ENCODE measurements around the gene EFEMP1.

Gene EFEMP1

DNA sequence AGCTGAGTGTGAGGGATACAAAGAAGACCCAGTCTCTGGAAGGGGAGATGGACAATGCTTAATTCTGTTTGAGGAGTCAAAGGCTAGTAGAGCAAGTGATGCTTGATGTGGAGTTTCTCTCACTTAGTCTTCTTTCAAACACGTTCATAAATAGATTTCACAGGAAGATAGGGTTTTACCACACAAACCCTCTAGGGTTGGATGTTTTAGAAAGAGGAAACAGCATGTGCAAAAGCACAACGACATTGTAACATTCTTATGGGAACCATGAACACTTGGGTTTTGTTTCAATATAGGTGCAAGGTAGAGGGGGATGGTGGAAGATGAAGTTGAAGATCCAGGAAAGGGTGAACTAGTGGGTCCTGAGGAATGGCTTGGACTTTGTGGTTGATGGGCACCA lies 10.8 kb upstream of the EFEMP1 start:
- DNase-seq (ENCODE audit: extremely low read depth, low read depth), result no peak
- TF ChIP-seq, protein P1, sequence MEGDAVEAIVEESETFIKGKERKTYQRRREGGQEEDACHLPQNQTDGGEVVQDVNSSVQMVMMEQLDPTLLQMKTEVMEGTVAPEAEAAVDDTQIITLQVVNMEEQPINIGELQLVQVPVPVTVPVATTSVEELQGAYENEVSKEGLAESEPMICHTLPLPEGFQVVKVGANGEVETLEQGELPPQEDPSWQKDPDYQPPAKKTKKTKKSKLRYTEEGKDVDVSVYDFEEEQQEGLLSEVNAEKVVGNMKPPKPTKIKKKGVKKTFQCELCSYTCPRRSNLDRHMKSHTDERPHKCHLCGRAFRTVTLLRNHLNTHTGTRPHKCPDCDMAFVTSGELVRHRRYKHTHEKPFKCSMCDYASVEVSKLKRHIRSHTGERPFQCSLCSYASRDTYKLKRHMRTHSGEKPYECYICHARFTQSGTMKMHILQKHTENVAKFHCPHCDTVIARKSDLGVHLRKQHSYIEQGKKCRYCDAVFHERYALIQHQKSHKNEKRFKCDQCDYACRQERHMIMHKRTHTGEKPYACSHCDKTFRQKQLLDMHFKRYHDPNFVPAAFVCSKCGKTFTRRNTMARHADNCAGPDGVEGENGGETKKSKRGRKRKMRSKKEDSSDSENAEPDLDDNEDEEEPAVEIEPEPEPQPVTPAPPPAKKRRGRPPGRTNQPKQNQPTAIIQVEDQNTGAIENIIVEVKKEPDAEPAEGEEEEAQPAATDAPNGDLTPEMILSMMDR (IDR thresholded peaks at IDR 0.05; ENCODE audit: low read depth, low read length), result no peak

DNA sequence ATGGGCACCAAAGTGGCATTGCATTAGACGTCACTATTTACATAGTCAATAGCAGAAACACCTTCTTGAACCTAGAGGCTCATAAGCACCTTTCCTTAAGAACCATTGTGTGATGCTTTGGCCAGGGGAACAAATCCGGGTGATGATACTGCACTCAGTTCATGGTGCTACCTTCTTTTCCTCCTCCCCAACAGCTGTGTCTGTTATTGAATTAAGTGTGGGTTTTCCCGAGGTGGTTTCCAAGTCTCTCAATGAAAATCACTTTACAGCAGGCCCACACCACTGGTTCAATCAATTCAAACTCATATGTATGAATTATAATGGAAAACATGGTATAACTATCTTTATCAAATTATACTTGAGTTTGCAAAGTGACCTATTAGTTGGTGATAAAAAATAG lies 9.3 kb upstream of the EFEMP1 start:
- no peak for DNase-seq (ENCODE audit: extremely low read depth, low read depth)
- TF ChIP-seq, protein P1 (IDR thresholded peaks at IDR 0.05; ENCODE audit: low read depth, low read length), result no peak

DNA sequence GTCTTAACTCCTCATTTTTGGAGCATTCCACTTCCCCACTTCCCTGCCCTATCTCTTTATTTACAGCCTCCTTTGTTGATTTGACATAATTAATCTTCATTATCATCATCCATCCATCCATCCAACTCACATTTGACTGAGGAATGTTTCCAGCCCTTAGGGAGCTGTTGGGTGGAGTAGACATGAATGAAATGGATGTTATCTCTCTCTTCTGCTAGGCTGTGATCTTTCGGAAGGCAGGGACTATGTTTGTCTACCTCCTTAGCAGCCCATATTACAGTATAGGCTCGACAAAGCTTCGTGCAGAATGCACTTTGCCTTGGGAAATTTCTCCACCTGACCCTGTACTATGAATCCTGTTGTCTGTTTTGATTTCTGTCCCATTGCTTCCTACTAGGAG lies 7.7 kb upstream of the EFEMP1 start:
- TF ChIP-seq, protein P1 (IDR thresholded peaks at IDR 0.05; ENCODE audit: low read depth, low read length), result no peak
- DNase-seq (ENCODE audit: extremely low read depth, low read depth), result no peak

DNA sequence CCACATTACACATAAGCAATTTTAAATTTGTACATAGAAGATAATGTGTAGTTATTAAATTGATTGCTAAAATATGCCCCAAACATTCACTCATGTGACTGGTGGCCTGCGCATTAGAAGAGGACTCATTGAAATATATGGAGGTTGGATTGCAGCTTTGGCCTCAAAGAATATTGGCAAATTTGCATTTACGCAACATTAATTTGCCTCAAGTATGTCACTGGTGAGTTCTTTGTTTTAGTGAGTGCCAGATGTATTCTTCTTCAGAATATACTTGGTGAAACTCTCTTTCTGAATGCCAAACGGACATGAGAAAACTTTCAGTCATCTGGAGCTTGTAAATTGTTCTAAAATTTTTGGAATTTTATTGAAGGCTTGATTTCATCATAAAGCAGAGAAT lies 5.9 kb upstream of the EFEMP1 start:
- DNase-seq (ENCODE audit: extremely low read depth, low read depth), result no peak
- TF ChIP-seq, protein P1 (IDR thresholded peaks at IDR 0.05; ENCODE audit: low read depth, low read length), result no peak

DNA sequence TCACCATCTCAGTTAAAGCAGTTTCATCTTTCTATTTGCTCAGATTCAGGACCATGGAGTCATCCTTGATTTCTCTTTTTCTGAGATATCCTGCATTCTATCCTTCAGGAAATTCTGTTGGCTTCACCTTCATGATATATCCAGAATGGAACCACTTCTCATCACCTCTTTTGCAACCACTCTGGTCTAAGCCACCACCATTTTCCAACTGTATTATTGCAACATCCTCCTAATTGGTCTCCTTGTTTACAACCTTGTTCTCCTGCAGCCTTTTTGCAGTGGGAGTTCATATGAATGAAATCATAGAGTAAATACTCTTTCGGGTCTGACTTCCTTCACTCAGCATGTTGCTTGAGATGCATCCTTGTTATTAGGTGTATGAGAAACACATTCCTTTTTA lies 3.4 kb upstream of the EFEMP1 start:
- no peak for DNase-seq (ENCODE audit: extremely low read depth, low read depth)
- TF ChIP-seq, protein P1 (IDR thresholded peaks at IDR 0.05; ENCODE audit: low read depth, low read length), result no peak

DNA sequence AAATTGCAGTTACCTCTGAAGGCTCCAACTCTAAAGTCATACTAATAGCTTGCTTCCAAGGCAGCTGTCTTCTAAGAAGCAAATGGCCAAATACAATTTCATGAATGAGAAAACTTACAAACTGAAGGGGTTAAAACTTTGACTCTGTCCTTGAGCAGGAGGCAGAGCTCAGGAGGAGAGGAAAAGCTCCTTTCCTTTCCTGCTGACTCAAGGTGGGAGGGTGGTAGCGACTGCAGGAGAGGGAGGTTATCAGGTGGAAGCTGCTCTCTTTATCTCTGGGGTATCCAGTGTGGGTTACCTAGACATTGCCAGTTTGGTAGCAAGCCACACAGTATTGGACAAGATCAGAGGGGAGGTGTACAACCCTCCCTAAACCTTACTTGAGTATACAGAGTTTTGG lies 2.7 kb upstream of the EFEMP1 start:
- TF ChIP-seq, protein P1 (IDR thresholded peaks at IDR 0.05; ENCODE audit: low read depth, low read length), result no peak
- no peak for DNase-seq (ENCODE audit: extremely low read depth, low read depth)

DNA sequence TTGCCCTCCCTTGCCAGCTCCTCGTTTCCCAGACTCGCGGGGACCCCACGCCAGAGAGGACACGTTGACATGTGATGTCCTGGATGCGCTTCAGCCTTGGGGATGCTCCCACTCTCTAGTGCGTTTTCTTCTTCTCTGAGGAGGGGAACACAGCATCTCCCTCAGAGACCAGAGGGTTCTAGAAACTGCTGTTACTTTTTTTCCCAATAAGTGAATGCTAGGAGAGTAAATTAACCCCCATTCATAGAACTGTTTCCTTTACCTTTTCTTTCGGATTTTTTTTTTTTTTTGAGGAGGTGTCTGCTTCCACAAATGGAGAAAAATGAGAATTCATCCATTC lies 370 bp upstream of the EFEMP1 start:
- DNase-seq (ENCODE audit: extremely low read depth, low read depth), result no peak

More for the DNA sequence above, 370 bp upstream of the EFEMP1 start:
- TF ChIP-seq, protein P1 (IDR thresholded peaks at IDR 0.05; ENCODE audit: low read depth, low read length), result no peak
